Measurements from ENCODE around the gene METTL16.

- TF ChIP-seq TAF1 (IDR thresholded peaks at IDR 0.05; ENCODE audit: low read depth, low read length): no peak
- no peak; the same call in 1 of the 2 replicates for TF ChIP-seq POLR2AphosphoS5 (IDR thresholded peaks at IDR 0.05; ENCODE audit: low read depth, low read length)
Observed at GRCh38 chr17:2398655-2399571, 112.8 kb downstream of the METTL16 start.

Data from GM12891 (cell line).